Thyroid gland (tissue), 4 donors: Measurements from ENCODE around the gene TMEM128. TPM values are rescaled to one million over a fixed set of nuclear protein-coding genes. Genes with fewer than 3 reads are reported as not detected.

Experiments used
- DNase-seq, 2 donors: peaks; one replicate each; pipeline ENCODE4 v3.0.0-alpha.2; 2019
- H3K27ac ChIP-seq, 3 donors: fragments of 200-600 bp; sonication (generic); 1 replicate in 2 of 3; 2 replicates in 1 of 3; pipeline ENCODE4 v1.5.1; 2016 to 2019; ENCODE audit warnings: mild to moderate bottlenecking in 1 of 3, moderate library complexity in 1 of 3
- H3K27me3 ChIP-seq: fragments of 200-600 bp; sonication (generic); one replicate; pipeline ENCODE4 v1.5.1; 2019
- H3K36me3 ChIP-seq, 2 donors: fragments of 200-600 bp; sonication (generic); one replicate each; pipeline ENCODE4 v1.5.1; 2016 to 2019
- H3K4me1 ChIP-seq, 2 donors: fragments of 200-600 bp; sonication (generic); one replicate each; pipeline ENCODE4 v1.5.1; 2017 to 2019
- H3K4me3 ChIP-seq, 3 donors: fragments of 200-600 bp; sonication (generic); replicated peaks in 1 of 3; 1 replicate in 2 of 3; 2 replicates in 1 of 3; pipeline ENCODE4 v1.5.1; 2016; ENCODE audit warnings: mild to moderate bottlenecking in 1 of 3
- H3K9me3 ChIP-seq: fragments of 200-600 bp; sonication (generic); one replicate; pipeline ENCODE4 v1.5.1; 2017
- CTCF ChIP-seq, 6 experiments: fragments of 200-600 bp in 3 of 6; fragments of 450-650 bp in 3 of 6; sonication (generic) in 3 of 6; IDR thresholded peaks; one replicate each; pipeline ENCODE4 v1.5.1; 2016 to 2019; ENCODE audit warnings: antibody characterized with exemption in 6 of 6, mild to moderate bottlenecking in 2 of 6, inconsistent platforms in 1 of 6, moderate library complexity in 1 of 6
- POLR2A ChIP-seq, 2 donors: fragments of 450-650 bp; IDR thresholded peaks; one replicate each; pipeline ENCODE4 v1.6.1; 2017; ENCODE audit warnings: antibody characterized with exemption in 2 of 2, mild to moderate bottlenecking in 2 of 2, moderate library complexity in 1 of 2
- WGBS, 2 donors: methylation state at CpG; one replicate each; pipeline ENCODE4 v1.1.5; 2017; 5-methylcytosine and 5-hydroxymethylcytosine counted together
- intact Hi-C: fragments of 100-400 bp; cut with DNase I; formaldehyde crosslinking; loops from one replicate; pipeline ENCODE4 v1.15.1; 2023
- total RNA-seq, 4 donors: library from RNA; depleted of rRNA; stranded (reverse); fragments of >200 nt; gene quantifications; one replicate each; pipeline ENCODE4 v1.2.3, GENCODE V29; 2016

TMEM128 gene
- total RNA-seq, 4 donors from 2014 or later, result 24.9 to 36.8 (median 33.5) TPM

DNA sequence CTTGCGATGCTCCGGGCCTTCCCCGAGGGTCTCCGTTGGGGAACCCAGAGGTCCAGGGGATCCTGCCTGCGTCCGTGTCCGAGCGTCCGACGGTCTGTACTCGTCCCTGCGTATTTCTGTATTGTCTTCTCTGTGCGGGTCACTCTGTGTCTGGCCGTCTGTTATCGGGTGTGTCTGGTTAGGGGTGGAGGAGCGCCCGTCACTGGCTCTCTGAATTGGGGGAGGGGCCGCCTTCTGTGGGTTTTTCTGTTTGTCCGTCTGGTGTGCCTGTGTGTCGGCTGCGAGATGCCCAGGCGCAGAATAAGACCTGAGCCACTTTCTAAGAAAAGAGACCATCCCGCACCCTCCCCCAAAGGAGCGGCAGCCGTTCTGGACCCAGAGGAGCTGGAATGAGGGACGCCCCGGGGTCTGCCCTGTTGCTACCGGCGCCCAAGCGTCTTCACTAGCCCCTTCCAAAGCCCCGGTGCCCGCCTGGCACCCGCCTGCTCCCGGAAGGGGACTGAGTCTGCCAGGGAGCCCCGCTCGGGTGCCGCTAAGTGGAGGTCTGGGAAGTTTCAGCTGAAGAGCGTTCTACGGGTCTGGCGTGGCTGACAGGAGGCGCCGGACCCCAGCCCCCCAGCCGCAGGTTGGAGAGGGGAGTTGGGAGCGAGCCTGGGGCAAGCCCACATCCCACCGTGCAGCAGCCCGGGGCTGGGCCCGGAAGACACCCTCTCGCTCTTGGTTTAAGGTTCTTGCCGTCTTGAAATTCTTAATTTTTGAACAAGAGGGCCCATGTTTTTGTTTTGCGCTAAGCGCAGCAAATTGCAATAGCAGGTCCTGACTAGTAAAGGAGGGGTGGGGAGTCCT lies 20.3 kb downstream of the TMEM128 start:
- TF ChIP-seq POLR2A (IDR thresholded peaks at IDR 0.05) (no peak), CTCF (IDR thresholded peaks at IDR 0.05) (no peak)
- H3K36me3 ChIP-seq, result no peaks in the 10 kb centered on the region
- H3K4me3 ChIP-seq, result no peak overlapping the region
- no peak overlapping the region for H3K27ac ChIP-seq
- WGBS, 2 donors, result 9 to 10% methylated on average over 21 to 28 of the region's 51 CpGs
- peaks cover 13% of the 10 kb centered on the region for H3K27me3 ChIP-seq
- DNase-seq, result no peak
- intact Hi-C loops, result no loop called here
- no peaks in the 10 kb centered on the region for H3K4me1 ChIP-seq
- no peaks in the 10 kb centered on the region for H3K9me3 ChIP-seq

GRCh38 chr4:4226606-4227438 lies 21.2 kb downstream of the TMEM128 start, which contains the start of gene OTOP1:
Gene OTOP1, minus strand, starts transcription at chr4:4226929. Its CDS starts 65 bp downstream, at chr4:4226864.
- intact Hi-C loops, result no loop called here
- Histone ChIP-seq H3K4me3 (no peak within 1 kb of the TSS), H3K27me3 (peaks cover 13% of the 10 kb centered on the region), H3K4me1 (no peaks in the 10 kb centered on the region), H3K36me3 (no peaks in the 10 kb centered on the region), H3K27ac (no peak within 1 kb of the TSS), H3K9me3 (no peaks in the 10 kb centered on the region)
- 8 to 19% methylated on average over 20 to 48 of the region's 82 CpGs for WGBS, 2 donors
- TF ChIP-seq CTCF (IDR thresholded peaks at IDR 0.05) (no peak), POLR2A (IDR thresholded peaks at IDR 0.05) (no peak)
- DNase-seq, result no peak

DNA sequence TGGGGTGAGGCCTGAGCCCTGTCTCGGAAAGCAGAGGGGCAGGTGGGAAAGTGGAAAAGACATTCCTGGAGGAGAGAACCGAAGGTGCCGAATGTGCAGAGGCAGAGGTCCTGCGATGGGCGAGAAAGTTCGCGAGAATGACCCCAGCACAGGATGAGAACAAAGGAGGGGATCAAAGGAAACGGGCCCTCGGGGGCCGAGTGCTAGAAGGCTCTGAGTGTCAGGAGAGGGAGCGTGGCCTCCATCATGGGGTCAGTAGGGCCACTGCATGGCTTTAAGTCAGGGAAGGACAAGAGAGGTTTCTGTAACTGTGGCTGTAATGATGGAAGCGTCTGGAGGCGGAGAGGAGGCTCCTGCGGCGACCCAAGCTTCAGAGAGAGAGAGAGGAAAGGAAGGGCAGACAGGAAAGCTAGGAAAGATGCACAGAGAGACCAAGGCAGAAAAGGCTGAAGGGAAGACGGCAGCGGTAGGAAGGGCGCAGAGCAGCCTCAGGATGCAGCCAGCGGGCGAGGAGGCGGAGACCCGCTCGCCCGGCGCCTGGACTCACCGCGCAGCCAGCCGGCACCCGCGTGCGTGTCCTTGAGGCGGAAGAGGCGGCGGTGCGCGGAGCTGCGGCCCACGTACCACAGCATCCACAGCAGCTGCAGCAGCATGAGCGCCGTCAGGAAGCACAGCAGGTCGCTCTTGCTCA lies 22.0 kb downstream of the TMEM128 start:
- intact Hi-C loops, result no loop called here
- peaks cover 13% of the 10 kb centered on the region for H3K27me3 ChIP-seq

GRCh38 chr4:4217113-4217512 lies 30.9 kb downstream of the TMEM128 start:
- intact Hi-C loops, result no loop called here
- no peaks in the 10 kb centered on the region for H3K36me3 ChIP-seq
- DNase-seq, result no peak
- H3K4me3 ChIP-seq, result no peak overlapping the region
- H3K27ac ChIP-seq, result no peak overlapping the region
- no peaks in the 10 kb centered on the region for H3K9me3 ChIP-seq
- no peaks in the 10 kb centered on the region for H3K27me3 ChIP-seq
- TF ChIP-seq CTCF (IDR thresholded peaks at IDR 0.05) (no peak), POLR2A (IDR thresholded peaks at IDR 0.05) (no peak)
- H3K4me1 ChIP-seq, result no peaks in the 10 kb centered on the region
- 82 to 84% methylated on average over 5 of the region's 5 CpGs for WGBS, 2 donors

More for the DNA sequence above, 22.0 kb downstream of the TMEM128 start:
- Histone ChIP-seq H3K36me3 (no peaks in the 10 kb centered on the region), H3K27ac (no peak overlapping the region), H3K4me1 (no peaks in the 10 kb centered on the region), H3K4me3 (no peak overlapping the region), H3K9me3 (no peaks in the 10 kb centered on the region)
- DNase-seq, result no peak
- TF ChIP-seq POLR2A (IDR thresholded peaks at IDR 0.05) (no peak), CTCF (IDR thresholded peaks at IDR 0.05) (no peak)
- WGBS, 2 donors, result 16 to 25% methylated on average over 31 to 38 of the region's 41 CpGs
